ENCODE measurements around the gene SEMA3G.

Gene SEMA3G

GRCh38 chr3:52453496-52454249 lies 8.8 kb upstream of the SEMA3G start, which contains the start of gene TNNC1:
Gene TNNC1, minus strand, starts transcription at chr3:52454041. Its CDS starts 26 bp downstream, at chr3:52454015.
- no peak for DNase-seq

- DNase-seq = no peak
Observed at GRCh38 chr3:52452570-52453221, 7.8 kb upstream of the SEMA3G start.

- DNase-seq = no peak
Observed at GRCh38 chr3:52452126-52452525, 7.2 kb upstream of the SEMA3G start.

GRCh38 chr3:52451237-52452083 lies 6.6 kb upstream of the SEMA3G start:
- no peak for DNase-seq

GRCh38 chr3:52450489-52451236 lies 5.8 kb upstream of the SEMA3G start:
- DNase-seq = no peak

GRCh38 chr3:52447512-52448355 lies 2.8 kb upstream of the SEMA3G start:
- no peak for DNase-seq

GRCh38 chr3:52446631-52447511 lies 2.0 kb upstream of the SEMA3G start:
- peak; percentile 15 for DNase-seq

- DNase-seq = no peak
Observed at GRCh38 chr3:52446042-52446441, 1.1 kb upstream of the SEMA3G start.

- DNase-seq = no peak
Observed at GRCh38 chr3:52443791-52444687, 864 bp downstream of the SEMA3G start.

- no peak for DNase-seq
Observed at GRCh38 chr3:52443268-52443610, 1.7 kb downstream of the SEMA3G start.

GRCh38 chr3:52442409-52443267 lies 2.3 kb downstream of the SEMA3G start:
- DNase-seq = no peak

- DNase-seq = no peak
Observed at GRCh38 chr3:52441772-52442332, 3.1 kb downstream of the SEMA3G start.

- no peak for DNase-seq
Observed at GRCh38 chr3:52441091-52441771, 3.7 kb downstream of the SEMA3G start.

- DNase-seq = no peak
Observed at GRCh38 chr3:52440671-52441070, 4.2 kb downstream of the SEMA3G start.

GRCh38 chr3:52440249-52440551 lies 4.7 kb downstream of the SEMA3G start:
- no peak for DNase-seq

- DNase-seq = no peak
Observed at GRCh38 chr3:52439426-52440248, 5.3 kb downstream of the SEMA3G start.

Data from NCI-H1092 (cell line).